ENCODE measurements around the gene KRTAP5-7. TPM values are rescaled to one million over a fixed set of nuclear protein-coding genes. Genes with fewer than 3 reads are reported as not detected.
A peak's percentile ranks its signal among the peaks of the same experiment; 100 is the strongest.

Gene KRTAP5-7
- total and polyA plus RNA-seq, 12 donors: 0.07 to 0.28 TPM; not detected in 10

- peak in 2 of 7 donors; percentile 14 to 28 for DNase-seq
- Histone ChIP-seq H3K27ac (no peak overlapping the region), H3K4me3 (no peak overlapping the region), H3K9me3 (replicated peaks in 1 of 3) (no peaks in the 10 kb centered on the region), H3K36me3 (replicated peaks in 1 of 2) (peaks cover 0 to 37% of the 10 kb centered on the region in 2 donors), H3K4me1 (replicated peaks in 1 of 2) (no peaks in the 10 kb centered on the region), H3K27me3 (no peaks in the 10 kb centered on the region)
- intact Hi-C loops (cut with DNase I): no loop called here
- 77 to 93% (median 79%) methylated on average over 9 to 15 of the region's 15 CpGs for WGBS, 4 donors
- TF ChIP-seq, protein P1, sequence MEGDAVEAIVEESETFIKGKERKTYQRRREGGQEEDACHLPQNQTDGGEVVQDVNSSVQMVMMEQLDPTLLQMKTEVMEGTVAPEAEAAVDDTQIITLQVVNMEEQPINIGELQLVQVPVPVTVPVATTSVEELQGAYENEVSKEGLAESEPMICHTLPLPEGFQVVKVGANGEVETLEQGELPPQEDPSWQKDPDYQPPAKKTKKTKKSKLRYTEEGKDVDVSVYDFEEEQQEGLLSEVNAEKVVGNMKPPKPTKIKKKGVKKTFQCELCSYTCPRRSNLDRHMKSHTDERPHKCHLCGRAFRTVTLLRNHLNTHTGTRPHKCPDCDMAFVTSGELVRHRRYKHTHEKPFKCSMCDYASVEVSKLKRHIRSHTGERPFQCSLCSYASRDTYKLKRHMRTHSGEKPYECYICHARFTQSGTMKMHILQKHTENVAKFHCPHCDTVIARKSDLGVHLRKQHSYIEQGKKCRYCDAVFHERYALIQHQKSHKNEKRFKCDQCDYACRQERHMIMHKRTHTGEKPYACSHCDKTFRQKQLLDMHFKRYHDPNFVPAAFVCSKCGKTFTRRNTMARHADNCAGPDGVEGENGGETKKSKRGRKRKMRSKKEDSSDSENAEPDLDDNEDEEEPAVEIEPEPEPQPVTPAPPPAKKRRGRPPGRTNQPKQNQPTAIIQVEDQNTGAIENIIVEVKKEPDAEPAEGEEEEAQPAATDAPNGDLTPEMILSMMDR (IDR thresholded peaks at IDR 0.05): no peak
- no peak for TF ChIP-seq POLR2A (IDR thresholded peaks at IDR 0.05)
Measured at GRCh38 chr11:71489311-71490043, 37.6 kb upstream of the KRTAP5-7 start.

- peak in 3 of 7 donors; percentile 6 to 39 (median 11) for DNase-seq
- Histone ChIP-seq H3K27me3 (no peaks in the 10 kb centered on the region), H3K4me3 (no peak overlapping the region), H3K27ac (no peak overlapping the region), H3K4me1 (replicated peaks in 1 of 2) (no peaks in the 10 kb centered on the region), H3K36me3 (replicated peaks in 1 of 2) (peaks cover 0 to 32% of the 10 kb centered on the region in 2 donors), H3K9me3 (replicated peaks in 1 of 3) (no peaks in the 10 kb centered on the region)
- intact Hi-C loops (cut with DNase I): no loop called here
- no peak for TF ChIP-seq POLR2A (IDR thresholded peaks at IDR 0.05)
- TF ChIP-seq, protein P1 (IDR thresholded peaks at IDR 0.05): no peak
- WGBS, 4 donors: 93 to 98% (median 95%) methylated on average over 9 to 23 of the region's 23 CpGs
Measured at GRCh38 chr11:71490044-71490730, 36.9 kb upstream of the KRTAP5-7 start.

DNA sequence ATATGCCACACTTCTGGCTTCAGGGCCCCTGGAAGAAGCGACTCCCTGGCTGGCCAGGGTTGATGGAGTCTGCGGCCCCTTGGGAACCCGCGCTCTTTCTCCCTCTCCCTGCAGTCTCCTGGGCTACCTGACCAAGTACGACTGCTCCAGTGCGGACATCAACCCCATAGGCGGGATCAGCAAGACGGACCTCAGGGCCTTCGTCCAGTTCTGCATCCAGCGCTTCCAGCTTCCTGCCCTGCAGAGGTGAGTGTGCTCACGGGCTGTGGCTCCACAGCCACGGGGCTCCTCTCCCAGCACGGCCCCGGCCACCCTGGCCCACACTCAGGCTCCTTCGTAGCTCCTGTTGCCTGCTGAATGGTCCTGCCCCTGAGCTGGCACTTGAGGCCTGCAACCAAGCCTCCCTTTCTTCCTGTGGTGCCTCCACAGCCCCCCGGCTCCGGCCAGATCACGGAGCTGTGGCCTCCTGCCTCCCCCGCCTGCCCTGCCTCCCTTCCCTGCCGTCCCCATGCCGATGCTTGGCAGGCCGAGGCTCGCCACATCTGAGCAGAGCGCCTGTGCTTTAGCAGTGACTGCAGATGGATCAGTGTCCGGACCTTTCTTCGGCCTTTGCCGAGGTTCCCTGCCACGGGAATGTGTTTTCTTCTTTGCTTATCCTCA is 36.2 kb upstream of the KRTAP5-7 start:
- no peaks in the 10 kb centered on the region for H3K27me3 ChIP-seq
- WGBS, 4 donors: 95 to 97% (median 97%) methylated on average over 19 to 28 of the region's 28 CpGs
- no peak for TF ChIP-seq POLR2A (IDR thresholded peaks at IDR 0.05)
- TF ChIP-seq, protein P1 (IDR thresholded peaks at IDR 0.05): no peak
- H3K4me3 ChIP-seq: no peak overlapping the region
- no peak overlapping the region for H3K27ac ChIP-seq
- H3K9me3 ChIP-seq (replicated peaks in 1 of 3): no peaks in the 10 kb centered on the region
- H3K36me3 ChIP-seq (replicated peaks in 1 of 2): peaks cover 0 to 25% of the 10 kb centered on the region in 2 donors
- intact Hi-C loops (cut with DNase I): no loop called here
- H3K4me1 ChIP-seq (replicated peaks in 1 of 2): no peaks in the 10 kb centered on the region
- peak in 2 of 7 donors; percentile 9 to 14 for DNase-seq

DNA sequence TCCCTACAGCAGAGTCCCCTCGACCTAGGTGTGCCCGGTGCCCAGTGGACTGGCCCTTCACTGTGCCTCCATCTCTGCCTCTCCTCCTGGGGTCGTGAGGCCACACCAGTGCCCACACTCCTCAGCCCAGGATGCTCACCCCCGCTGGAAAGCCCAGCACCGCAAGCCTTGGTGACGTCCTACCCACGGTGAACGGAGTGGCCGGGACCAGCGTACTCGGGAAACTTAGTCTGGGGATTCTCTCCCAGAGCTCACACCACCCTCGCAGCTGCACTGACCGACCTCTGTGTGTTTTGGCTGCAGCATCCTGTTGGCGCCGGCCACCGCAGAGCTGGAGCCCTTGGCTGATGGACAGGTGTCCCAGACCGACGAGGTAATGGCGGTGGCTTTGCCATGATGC is 35.5 kb upstream of the KRTAP5-7 start:
- 96 to 100% (median 98%) methylated on average over 6 to 19 of the region's 19 CpGs for WGBS, 4 donors
- DNase-seq: peak in 3 of 7 donors; percentile 10 to 34 (median 15)
- TF ChIP-seq, protein P1 (IDR thresholded peaks at IDR 0.05): no peak
- TF ChIP-seq POLR2A (IDR thresholded peaks at IDR 0.05): no peak
- Histone ChIP-seq H3K4me3 (no peak overlapping the region), H3K4me1 (replicated peaks in 1 of 2) (no peaks in the 10 kb centered on the region), H3K27me3 (no peaks in the 10 kb centered on the region), H3K27ac (no peak overlapping the region), H3K36me3 (replicated peaks in 1 of 2) (peaks cover 0 to 24% of the 10 kb centered on the region in 2 donors), H3K9me3 (replicated peaks in 1 of 3) (no peaks in the 10 kb centered on the region)
- intact Hi-C loops (cut with DNase I): no loop called here

Data from adrenal gland (tissue), 12 donors.